ENCODE measurements around the gene NAB1. TPM values are rescaled to one million over a fixed set of nuclear protein-coding genes. Genes with fewer than 3 reads are reported as not detected.

Gene NAB1
- total and polyA plus RNA-seq, 7 donors, result 2.6 to 16.9 (median 7.2) TPM

GRCh38 chr2:190720276-190720675 is 71.4 kb downstream of the NAB1 start:
- Histone ChIP-seq H3K36me3 (ENCODE audit: insufficient read depth in 1 of 2, low read depth in 1 of 2) (no peaks in the 10 kb centered on the region), H3K27me3 (ENCODE audit: insufficient read depth in 3 of 3, low read length in 2 of 3) (peaks cover 0 to 2% (median 0%) of the 10 kb centered on the region in 3 donors), H3K27ac (no peak overlapping the region), H3K4me1 (no peaks in the 10 kb centered on the region), H3K4me3 (no peak overlapping the region), H3K9me3 (no peaks in the 10 kb centered on the region)
- intact Hi-C loops (cut with DNase I), result no loop called here
- no peak for ATAC-seq
- TF ChIP-seq CTCF (IDR thresholded peaks at IDR 0.05), result no peak
- WGBS, 3 donors, result 70 to 79% (median 78%) methylated on average over 6 of the region's 6 CpGs
- no peak for DNase-seq

GRCh38 chr2:190720691-190721090 is 71.8 kb downstream of the NAB1 start:
- H3K4me3 ChIP-seq, result no peak overlapping the region
- intact Hi-C loops (cut with DNase I), result no loop called here

GRCh38 chr2:190722061-190722759 is 73.3 kb downstream of the NAB1 start:
- Histone ChIP-seq H3K4me3 (no peak overlapping the region), H3K4me1 (no peaks in the 10 kb centered on the region), H3K27me3 (ENCODE audit: insufficient read depth in 3 of 3, low read length in 2 of 3) (peaks cover 0 to 2% (median 0%) of the 10 kb centered on the region in 3 donors), H3K27ac (no peak overlapping the region), H3K9me3 (no peaks in the 10 kb centered on the region), H3K36me3 (ENCODE audit: insufficient read depth in 1 of 2, low read depth in 1 of 2) (no peaks in the 10 kb centered on the region)
- ATAC-seq (no peak), DNase-seq (no peak)
- WGBS, 3 donors, result 86 to 89% (median 87%) methylated on average over 4 of the region's 4 CpGs
- TF ChIP-seq CTCF (IDR thresholded peaks at IDR 0.05), result no peak
- intact Hi-C loops (cut with DNase I), result no loop called here

More at GRCh38 chr2:190720691-190721090, 71.8 kb downstream of the NAB1 start:
- Histone ChIP-seq H3K4me1 (no peaks in the 10 kb centered on the region), H3K27me3 (ENCODE audit: insufficient read depth in 3 of 3, low read length in 2 of 3) (peaks cover 0 to 2% (median 0%) of the 10 kb centered on the region in 3 donors), H3K27ac (no peak overlapping the region), H3K36me3 (ENCODE audit: insufficient read depth in 1 of 2, low read depth in 1 of 2) (no peaks in the 10 kb centered on the region), H3K9me3 (no peaks in the 10 kb centered on the region)
- DNase-seq (no peak), ATAC-seq (no peak)
- no peak for TF ChIP-seq CTCF (IDR thresholded peaks at IDR 0.05)
- WGBS, 3 donors, result 89 to 100% (median 94%) methylated on average over 1 of the region's 1 CpG

GRCh38 chr2:190722835-190723234 is 74.0 kb downstream of the NAB1 start:
- no peak for TF ChIP-seq CTCF (IDR thresholded peaks at IDR 0.05)
- H3K36me3 ChIP-seq (ENCODE audit: insufficient read depth in 1 of 2, low read depth in 1 of 2), result no peaks in the 10 kb centered on the region
- H3K9me3 ChIP-seq, result no peaks in the 10 kb centered on the region
- intact Hi-C loops (cut with DNase I), result no loop called here
- H3K27me3 ChIP-seq (ENCODE audit: insufficient read depth in 3 of 3, low read length in 2 of 3), result peaks cover 0 to 2% (median 0%) of the 10 kb centered on the region in 3 donors
- DNase-seq (no peak), ATAC-seq (no peak)
- H3K27ac ChIP-seq, result no peak overlapping the region
- H3K4me3 ChIP-seq, result no peak overlapping the region
- WGBS, 3 donors, result 70 to 76% (median 73%) methylated on average over 6 of the region's 6 CpGs
- H3K4me1 ChIP-seq, result no peaks in the 10 kb centered on the region
